PFSK-1 (cell line): ENCODE results near the gene CRIP1.

Experiments used
- POLR2AphosphoS5 ChIP-seq: IDR thresholded peaks from 2 replicates; pipeline ENCODE4 v1.6.1; 2012; ENCODE audit warnings: low read depth, mild to moderate bottlenecking, control low read depth, low read length, moderate library complexity
- REST ChIP-seq, 2 experiments: IDR thresholded peaks; 2 replicates each; pipeline versions ENCODE4 v1.6.1 to v1.8.0; 2011 to 2012; ENCODE audit warnings: low read depth in 2 of 2, low read length in 2 of 2, control low read depth in 1 of 2, inconsistent platforms in 1 of 2, mild to moderate bottlenecking in 1 of 2, moderate library complexity in 1 of 2; ENCODE audit not compliant: insufficient read depth in 1 of 2
- SIN3A ChIP-seq: IDR thresholded peaks from 2 replicates; pipeline ENCODE4 v1.6.1; 2012; ENCODE audit warnings: mild to moderate bottlenecking, low read length, moderate library complexity, borderline replicate concordance; ENCODE audit not compliant: insufficient read depth

DNA sequence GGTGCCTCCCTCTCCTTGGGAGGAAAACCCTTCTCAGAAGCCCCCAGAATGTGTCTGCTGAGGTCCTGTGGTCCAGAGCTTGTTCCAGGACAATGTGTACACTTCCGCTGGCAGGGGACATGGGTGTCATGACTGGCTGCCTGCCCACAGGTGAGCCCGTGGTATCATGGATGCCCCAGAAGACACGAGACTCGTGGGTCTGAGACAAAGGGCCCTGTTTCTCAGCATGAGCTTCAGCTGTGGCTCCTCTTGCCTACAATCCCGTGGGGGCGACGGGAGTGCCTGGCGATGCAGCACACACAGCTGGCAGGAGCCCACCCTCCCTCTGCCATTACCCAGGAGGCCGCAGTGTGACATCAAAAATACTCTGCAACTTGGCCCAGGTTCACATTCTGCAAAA, 46.7 kb downstream of the CRIP1 start:
- TF ChIP-seq SIN3A (no peak), REST (IDR thresholded peaks at IDR 0.05; ENCODE audit: insufficient read depth in 1 of 2, low read depth in 2 of 2, low read length in 2 of 2) (no peak), POLR2AphosphoS5 (no peak)
